Kidney epithelial cell (primary cell): ENCODE measurements around the gene SLC5A6. TPM values are rescaled to one million over a fixed set of nuclear protein-coding genes. Genes with fewer than 3 reads are reported as not detected.
"Not testable (repeated sequence)": the region's sequence is repeated elsewhere in the genome, so short reads cannot be mapped to it uniquely, and the experiment has no call there.

Source experiments
- DNase-seq: peaks from one replicate; pipeline ENCODE4 v3.0.0-alpha.2; 2010; ENCODE audit warnings: low read depth
- H3K27me3 ChIP-seq: 2 replicates; pipeline ENCODE4 v1.6.0; 2011; ENCODE audit warnings: low read length; ENCODE audit not compliant: control insufficient read depth, insufficient read depth
- H3K36me3 ChIP-seq: 2 replicates; pipeline ENCODE4 v1.5.1; 2011; ENCODE audit warnings: low read length; ENCODE audit not compliant: control insufficient read depth, insufficient read depth
- H3K4me3 ChIP-seq: 2 replicates; pipeline ENCODE4 v1.5.1; 2011; ENCODE audit warnings: low read depth, mild to moderate bottlenecking, control low read depth, low read length
- total RNA-seq: library from RNA; depleted of rRNA; stranded (reverse); fragments of >200 nt; gene quantifications from 2 replicates; pipeline ENCODE4 v1.2.3, GENCODE V29; 2015
- TF ChIP-seq, protein P1 (sequence below): IDR thresholded peaks from 2 replicates; pipeline ENCODE4 v1.5.1; 2011; ENCODE audit warnings: mild to moderate bottlenecking, moderate library complexity, low read length, control low read depth, inconsistent platforms; ENCODE audit not compliant: insufficient read depth, poor library complexity, severe bottlenecking

SLC5A6 gene
- total RNA-seq, 1 donor from 2014 or later = 52.1 TPM

DNA sequence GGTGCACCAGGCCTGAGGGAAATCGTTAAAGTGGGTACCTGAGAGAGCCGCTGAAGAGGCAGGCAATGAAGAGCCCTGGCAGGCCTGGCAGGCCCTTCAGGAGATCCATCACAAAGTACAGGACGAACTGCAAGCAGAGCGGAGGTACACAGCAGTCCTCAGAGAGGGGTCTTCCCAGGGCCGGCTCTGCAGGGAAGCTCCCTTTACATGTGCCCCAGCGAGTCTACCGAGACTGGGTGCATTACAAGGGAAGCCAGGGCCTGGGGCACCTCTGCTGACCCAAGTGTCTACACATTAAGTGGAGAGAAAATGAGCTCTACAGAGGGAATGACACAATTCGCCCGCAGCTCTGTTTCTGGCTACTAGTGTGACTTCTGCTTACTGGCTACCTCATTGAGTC lies 8.3 kb downstream of the SLC5A6 start:
- no peak overlapping the region for H3K4me3 ChIP-seq

DNA sequence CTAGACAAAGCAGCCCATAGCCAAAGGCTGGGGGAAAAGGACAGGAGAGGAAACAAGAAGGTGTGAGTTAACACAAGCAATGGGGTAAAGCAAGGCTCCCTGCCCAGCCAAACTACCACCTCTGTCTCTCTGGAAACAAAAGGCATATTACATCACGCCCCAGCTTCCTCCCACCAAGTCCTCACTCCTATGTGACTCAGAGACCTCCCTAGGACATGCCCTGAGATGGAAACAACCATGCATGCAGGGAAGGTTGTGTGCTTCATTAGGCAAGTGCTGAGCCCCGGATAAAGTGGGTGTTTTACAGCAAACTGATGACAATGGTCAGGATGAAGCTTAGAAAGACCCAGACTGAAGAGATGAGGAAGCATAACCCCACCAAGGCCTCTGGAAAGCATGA lies 9.2 kb downstream of the SLC5A6 start:
- Histone ChIP-seq H3K27me3 (no peaks in the 10 kb centered on the region), H3K4me3 (no peak overlapping the region), H3K36me3 (peaks cover 4% of the 10 kb centered on the region)
- TF ChIP-seq, protein P1, sequence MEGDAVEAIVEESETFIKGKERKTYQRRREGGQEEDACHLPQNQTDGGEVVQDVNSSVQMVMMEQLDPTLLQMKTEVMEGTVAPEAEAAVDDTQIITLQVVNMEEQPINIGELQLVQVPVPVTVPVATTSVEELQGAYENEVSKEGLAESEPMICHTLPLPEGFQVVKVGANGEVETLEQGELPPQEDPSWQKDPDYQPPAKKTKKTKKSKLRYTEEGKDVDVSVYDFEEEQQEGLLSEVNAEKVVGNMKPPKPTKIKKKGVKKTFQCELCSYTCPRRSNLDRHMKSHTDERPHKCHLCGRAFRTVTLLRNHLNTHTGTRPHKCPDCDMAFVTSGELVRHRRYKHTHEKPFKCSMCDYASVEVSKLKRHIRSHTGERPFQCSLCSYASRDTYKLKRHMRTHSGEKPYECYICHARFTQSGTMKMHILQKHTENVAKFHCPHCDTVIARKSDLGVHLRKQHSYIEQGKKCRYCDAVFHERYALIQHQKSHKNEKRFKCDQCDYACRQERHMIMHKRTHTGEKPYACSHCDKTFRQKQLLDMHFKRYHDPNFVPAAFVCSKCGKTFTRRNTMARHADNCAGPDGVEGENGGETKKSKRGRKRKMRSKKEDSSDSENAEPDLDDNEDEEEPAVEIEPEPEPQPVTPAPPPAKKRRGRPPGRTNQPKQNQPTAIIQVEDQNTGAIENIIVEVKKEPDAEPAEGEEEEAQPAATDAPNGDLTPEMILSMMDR = no peak
- DNase-seq = no peak

More for the DNA sequence above, 8.3 kb downstream of the SLC5A6 start:
- H3K36me3 ChIP-seq = peaks cover 4% of the 10 kb centered on the region
- TF ChIP-seq, protein P1 = no peak
- no peak for DNase-seq
- no peaks in the 10 kb centered on the region for H3K27me3 ChIP-seq

DNA sequence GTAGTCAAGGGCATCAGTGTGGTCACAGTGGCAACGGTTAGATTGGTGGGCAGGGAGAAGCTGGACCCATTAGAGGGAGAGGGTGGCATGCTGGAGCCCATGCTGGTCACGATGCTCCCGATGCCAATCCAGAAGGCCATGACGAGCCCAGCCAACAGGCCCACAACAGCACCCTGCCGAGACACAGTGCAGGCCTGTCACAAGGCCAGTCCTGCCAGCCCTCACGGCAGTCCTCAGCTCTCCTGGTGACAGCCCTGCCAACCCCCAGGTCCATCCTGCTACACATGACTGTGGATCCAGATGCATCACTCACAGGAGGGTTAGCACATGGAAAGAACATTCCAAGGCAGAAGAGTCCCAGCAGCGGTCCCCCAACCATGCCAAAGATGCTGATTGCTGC lies 10.4 kb downstream of the SLC5A6 start:
- H3K27me3 ChIP-seq = no peaks in the 10 kb centered on the region
- H3K36me3 ChIP-seq = peaks cover 4% of the 10 kb centered on the region
- no peak overlapping the region for H3K4me3 ChIP-seq
- no peak for DNase-seq
- TF ChIP-seq, protein P1 = no peak

DNA sequence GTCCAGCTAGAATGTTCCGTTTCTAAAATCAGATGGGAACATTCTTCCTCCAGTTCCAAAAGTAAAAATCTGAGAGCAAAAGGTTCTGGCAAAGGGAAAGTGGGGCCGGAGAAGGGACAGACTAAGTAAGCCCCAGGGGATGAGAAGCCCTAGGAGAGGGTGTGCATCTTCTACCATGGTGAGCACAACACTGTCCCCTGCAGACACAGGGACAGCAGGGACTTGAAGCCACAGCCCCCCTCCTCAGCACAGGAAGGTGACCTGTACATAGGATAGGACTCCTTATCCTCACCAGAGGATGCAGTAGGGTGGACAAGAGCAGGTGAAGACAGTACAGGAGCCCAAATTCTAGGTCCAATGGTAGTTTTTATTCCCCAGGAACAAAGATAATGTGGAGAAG lies 12.8 kb downstream of the SLC5A6 start:
- Histone ChIP-seq H3K4me3 (no peak overlapping the region), H3K27me3 (no peaks in the 10 kb centered on the region), H3K36me3 (peaks cover 2% of the 10 kb centered on the region)
- no peak for DNase-seq
- TF ChIP-seq, protein P1 = no peak

DNA sequence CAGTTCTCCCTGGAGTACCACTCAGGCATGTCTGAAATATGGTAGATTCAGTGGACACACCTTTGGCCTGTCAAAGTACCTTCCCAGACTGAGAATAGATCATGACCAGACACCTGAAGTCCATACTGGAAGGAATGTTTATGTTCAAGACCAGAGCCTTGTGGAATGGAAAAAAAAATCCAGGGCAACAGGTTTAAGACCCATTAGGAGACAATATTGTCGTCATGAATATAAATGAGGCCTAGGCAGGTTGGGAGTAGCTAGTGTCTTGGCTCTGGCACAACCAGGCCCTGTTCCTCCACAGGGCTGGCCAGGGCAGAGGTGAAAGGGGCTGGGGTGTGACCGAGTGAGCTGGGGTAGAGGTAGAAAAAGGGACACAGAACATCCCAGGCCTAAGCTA lies 13.4 kb downstream of the SLC5A6 start:
- TF ChIP-seq, protein P1 = no peak

DNA sequence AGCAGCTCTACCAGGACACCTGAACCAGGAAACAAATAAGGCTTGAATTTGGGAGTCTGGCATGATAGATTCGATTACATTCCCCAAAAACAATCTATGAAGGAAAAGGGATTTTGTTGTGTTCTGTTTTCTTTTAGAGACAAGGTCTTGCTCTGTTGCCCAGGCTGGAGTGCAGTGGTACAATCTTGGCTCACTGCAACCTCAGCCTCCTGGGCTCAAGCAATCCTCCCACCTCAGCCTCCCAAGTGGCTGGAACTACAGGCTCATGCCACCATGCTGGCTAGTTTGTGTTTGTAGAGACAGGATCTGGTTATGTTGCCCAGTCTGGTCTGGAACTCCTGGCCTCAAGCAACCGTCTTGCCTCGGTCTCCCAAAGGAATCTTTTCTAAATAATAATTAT lies 14.0 kb downstream of the SLC5A6 start:
- not testable (repeated sequence) for DNase-seq, H3K27me3 ChIP-seq, H3K36me3 ChIP-seq, H3K4me3 ChIP-seq

More for the DNA sequence above, 13.4 kb downstream of the SLC5A6 start:
- no peak for DNase-seq
- Histone ChIP-seq H3K36me3 (peaks cover 2% of the 10 kb centered on the region), H3K27me3 (no peaks in the 10 kb centered on the region), H3K4me3 (no peak overlapping the region)

DNA sequence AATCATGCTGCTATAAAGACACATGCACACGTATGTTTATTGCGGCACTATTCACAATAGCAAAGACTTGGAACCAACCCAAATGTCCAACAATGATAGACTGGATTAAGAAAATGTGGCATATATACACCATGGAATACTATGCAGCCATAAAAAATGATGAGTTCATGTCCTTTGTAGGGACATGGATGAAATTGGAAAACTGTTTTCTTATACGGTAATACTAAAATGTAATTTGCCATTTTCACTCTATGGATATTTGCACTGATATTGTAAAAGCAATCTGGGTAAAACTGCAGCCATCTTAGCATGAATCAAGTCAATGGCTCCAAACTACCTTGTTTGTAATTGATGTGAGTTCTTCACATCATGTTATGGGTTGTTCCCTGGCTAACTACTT lies 16.3 kb downstream of the SLC5A6 start:
- not testable (repeated sequence) for H3K36me3 ChIP-seq

More for the DNA sequence above, 16.3 kb downstream of the SLC5A6 start:
- not testable (repeated sequence) for DNase-seq, H3K27me3 ChIP-seq, H3K4me3 ChIP-seq
